Measurements from ENCODE around the gene C1orf21. TPM values are rescaled to one million over a fixed set of nuclear protein-coding genes. Genes with fewer than 3 reads are reported as not detected.

Gene C1orf21
- total RNA-seq, 4 donors from 2014 or later: 36.3 to 115 (median 79.4) TPM

DNA sequence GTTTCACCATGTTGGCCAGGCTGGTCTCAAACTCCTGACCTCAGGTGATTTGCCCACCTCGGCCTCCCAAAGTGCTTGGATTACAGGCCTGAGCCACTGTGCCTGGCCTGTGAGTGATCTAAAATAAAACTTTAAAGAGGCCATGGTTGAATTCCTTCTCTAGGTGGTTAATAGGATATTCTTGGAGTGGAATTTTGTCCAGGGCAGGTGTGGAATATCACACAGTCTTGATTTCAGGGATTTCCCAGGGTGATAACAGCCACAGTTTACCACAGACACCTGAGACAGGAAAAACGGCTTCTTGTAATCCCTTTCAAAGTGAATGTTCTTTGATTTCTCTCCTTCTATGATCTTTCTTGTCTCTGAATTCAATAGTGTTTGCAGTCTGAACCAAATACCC, 32.1 kb upstream of the C1orf21 start:
- TF ChIP-seq POLR2A (IDR thresholded peaks at IDR 0.05): no peak
- TF ChIP-seq, protein P1, sequence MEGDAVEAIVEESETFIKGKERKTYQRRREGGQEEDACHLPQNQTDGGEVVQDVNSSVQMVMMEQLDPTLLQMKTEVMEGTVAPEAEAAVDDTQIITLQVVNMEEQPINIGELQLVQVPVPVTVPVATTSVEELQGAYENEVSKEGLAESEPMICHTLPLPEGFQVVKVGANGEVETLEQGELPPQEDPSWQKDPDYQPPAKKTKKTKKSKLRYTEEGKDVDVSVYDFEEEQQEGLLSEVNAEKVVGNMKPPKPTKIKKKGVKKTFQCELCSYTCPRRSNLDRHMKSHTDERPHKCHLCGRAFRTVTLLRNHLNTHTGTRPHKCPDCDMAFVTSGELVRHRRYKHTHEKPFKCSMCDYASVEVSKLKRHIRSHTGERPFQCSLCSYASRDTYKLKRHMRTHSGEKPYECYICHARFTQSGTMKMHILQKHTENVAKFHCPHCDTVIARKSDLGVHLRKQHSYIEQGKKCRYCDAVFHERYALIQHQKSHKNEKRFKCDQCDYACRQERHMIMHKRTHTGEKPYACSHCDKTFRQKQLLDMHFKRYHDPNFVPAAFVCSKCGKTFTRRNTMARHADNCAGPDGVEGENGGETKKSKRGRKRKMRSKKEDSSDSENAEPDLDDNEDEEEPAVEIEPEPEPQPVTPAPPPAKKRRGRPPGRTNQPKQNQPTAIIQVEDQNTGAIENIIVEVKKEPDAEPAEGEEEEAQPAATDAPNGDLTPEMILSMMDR (IDR thresholded peaks at IDR 0.05): no peak
- H3K9me3 ChIP-seq: no peaks in the 10 kb centered on the region
- H3K27ac ChIP-seq: no peak overlapping the region
- no peaks in the 10 kb centered on the region for H3K27me3 ChIP-seq
- no peaks in the 10 kb centered on the region for H3K36me3 ChIP-seq
- DNase-seq: no peak
- no peaks in the 10 kb centered on the region for H3K4me1 ChIP-seq
- no peak overlapping the region for H3K4me3 ChIP-seq

DNA sequence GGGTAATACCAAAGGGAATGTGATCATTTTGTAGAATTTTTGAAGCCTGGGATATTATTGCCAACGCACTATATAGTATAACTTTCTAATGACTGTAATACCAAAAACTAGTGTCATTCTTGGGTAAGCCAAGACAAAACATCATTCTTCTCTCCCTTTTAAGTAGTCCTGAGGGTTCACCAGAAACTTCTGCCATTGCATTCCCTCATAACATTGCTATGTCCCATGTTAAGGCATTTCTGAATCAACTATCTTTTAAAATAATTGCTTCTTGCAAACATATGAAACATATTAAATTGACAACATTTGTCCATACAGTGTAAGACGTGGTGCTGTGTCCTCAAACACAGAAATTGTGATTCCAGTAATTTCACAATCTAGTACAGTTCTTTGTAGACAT, 29.9 kb upstream of the C1orf21 start:
- H3K9me3 ChIP-seq: no peaks in the 10 kb centered on the region
- no peak overlapping the region for H3K4me3 ChIP-seq
- H3K36me3 ChIP-seq: no peaks in the 10 kb centered on the region
- no peaks in the 10 kb centered on the region for H3K4me1 ChIP-seq
- H3K27me3 ChIP-seq: no peaks in the 10 kb centered on the region
- no peak for TF ChIP-seq POLR2A (IDR thresholded peaks at IDR 0.05)
- TF ChIP-seq, protein P1 (IDR thresholded peaks at IDR 0.05): no peak
- no peak for DNase-seq
- H3K27ac ChIP-seq: no peak overlapping the region

DNA sequence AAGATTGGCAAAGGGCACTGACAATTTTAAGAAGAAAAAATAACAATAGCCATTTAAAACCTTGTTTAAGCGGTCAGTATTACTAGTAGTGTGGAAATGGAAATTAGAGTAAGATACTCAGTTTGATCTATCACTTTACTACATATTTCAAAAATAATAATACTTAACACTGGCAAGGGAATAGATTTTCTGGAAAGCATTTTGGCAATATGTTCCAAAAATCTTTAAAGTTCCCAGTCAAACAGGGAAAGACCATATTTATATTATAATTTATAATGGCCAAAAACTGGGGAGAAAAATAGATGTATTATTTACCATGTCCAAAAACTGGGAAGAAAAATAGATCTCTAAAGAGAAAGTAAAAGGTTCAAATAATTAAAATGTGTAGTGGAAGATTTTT, 28.6 kb upstream of the C1orf21 start:
- Histone ChIP-seq H3K27ac (no peak overlapping the region), H3K27me3 (no peaks in the 10 kb centered on the region), H3K9me3 (no peaks in the 10 kb centered on the region), H3K4me1 (peaks cover 0 to 3% (median 0%) of the 10 kb centered on the region in 4 donors), H3K36me3 (no peaks in the 10 kb centered on the region), H3K4me3 (no peak overlapping the region)
- no peak for TF ChIP-seq POLR2A (IDR thresholded peaks at IDR 0.05)
- TF ChIP-seq, protein P1 (IDR thresholded peaks at IDR 0.05): no peak
- DNase-seq: no peak

DNA sequence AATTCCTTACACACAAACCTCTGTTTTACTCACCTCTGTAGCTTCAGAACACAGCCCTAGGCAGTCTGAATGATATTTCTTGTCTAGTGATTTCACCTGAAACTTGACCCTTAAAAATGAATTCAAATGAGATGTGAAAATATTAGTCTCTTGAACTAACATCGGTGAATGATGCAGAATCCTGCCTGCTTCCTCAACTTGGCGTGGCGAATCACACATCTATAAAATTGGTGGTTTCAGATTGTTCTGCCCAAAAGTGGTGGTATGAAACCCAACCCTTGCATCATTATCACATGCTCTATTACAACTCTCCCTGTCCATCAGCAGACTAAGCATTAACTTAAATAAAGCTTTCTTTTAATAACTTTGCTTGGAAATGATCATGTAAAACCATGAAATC, 26.9 kb upstream of the C1orf21 start:
- H3K27me3 ChIP-seq: no peaks in the 10 kb centered on the region
- no peak overlapping the region for H3K27ac ChIP-seq
- TF ChIP-seq, protein P1 (IDR thresholded peaks at IDR 0.05): no peak
- no peak for TF ChIP-seq POLR2A (IDR thresholded peaks at IDR 0.05)
- DNase-seq: no peak
- H3K9me3 ChIP-seq: no peaks in the 10 kb centered on the region
- H3K36me3 ChIP-seq: no peaks in the 10 kb centered on the region
- peaks cover 0 to 7% (median 0%) of the 10 kb centered on the region in 4 donors for H3K4me1 ChIP-seq
- no peak overlapping the region for H3K4me3 ChIP-seq

DNA sequence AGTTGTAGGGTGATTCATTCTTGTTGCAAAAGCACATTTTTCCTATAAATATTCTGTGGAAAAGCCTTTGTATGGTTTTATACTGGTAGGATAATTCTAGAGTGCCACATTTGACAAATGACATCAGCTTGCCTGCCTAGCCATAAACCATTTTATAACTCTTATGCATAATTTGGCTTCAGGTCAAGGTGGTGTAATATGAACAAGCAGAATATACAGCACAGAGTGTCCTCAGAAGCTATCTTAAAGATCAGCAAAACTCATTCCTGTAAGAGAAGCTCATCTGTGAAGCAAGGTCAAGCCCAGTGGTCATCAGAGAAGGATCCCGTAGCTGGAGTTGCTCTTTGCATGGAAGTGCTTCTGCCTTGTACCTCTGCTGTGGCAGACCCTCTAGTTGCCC, 24.0 kb upstream of the C1orf21 start:
- peak overlapping the region in 3 of 4 donors; percentile 50 to 78 (median 75) for H3K27ac ChIP-seq
- no peaks in the 10 kb centered on the region for H3K27me3 ChIP-seq
- H3K4me1 ChIP-seq: peaks cover 0 to 7% (median 0%) of the 10 kb centered on the region in 4 donors
- no peaks in the 10 kb centered on the region for H3K9me3 ChIP-seq
- no peak for DNase-seq
- no peaks in the 10 kb centered on the region for H3K36me3 ChIP-seq
- TF ChIP-seq POLR2A (IDR thresholded peaks at IDR 0.05): no peak
- TF ChIP-seq, protein P1 (IDR thresholded peaks at IDR 0.05): no peak
- no peak overlapping the region for H3K4me3 ChIP-seq

DNA sequence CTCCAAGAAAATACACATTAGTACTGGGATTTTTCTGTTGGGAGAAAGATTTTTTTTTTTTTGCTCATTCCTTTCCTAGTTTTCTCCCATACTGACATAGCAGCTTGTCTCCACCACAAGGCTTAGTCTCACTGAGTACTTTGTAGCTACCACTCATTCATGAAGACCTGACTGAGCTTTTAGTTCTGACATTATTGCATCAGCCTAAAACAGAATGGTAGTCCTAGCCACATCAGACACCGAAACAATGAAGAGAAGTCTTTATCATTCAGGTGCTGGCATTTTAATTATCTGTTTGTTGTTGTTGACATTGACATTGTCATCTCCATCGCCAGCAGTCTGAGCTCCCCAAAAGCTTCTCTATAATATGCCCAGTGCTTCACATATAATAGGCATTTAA, 21.1 kb upstream of the C1orf21 start:
- no peak for DNase-seq
- no peaks in the 10 kb centered on the region for H3K27me3 ChIP-seq
- no peak overlapping the region for H3K27ac ChIP-seq
- H3K36me3 ChIP-seq: no peaks in the 10 kb centered on the region
- peaks cover 0 to 7% (median 0%) of the 10 kb centered on the region in 4 donors for H3K4me1 ChIP-seq
- no peak for TF ChIP-seq POLR2A (IDR thresholded peaks at IDR 0.05)
- TF ChIP-seq, protein P1 (IDR thresholded peaks at IDR 0.05): no peak
- no peak overlapping the region for H3K4me3 ChIP-seq
- H3K9me3 ChIP-seq: no peaks in the 10 kb centered on the region

All from Peyer's patch (tissue), 4 donors.